Lung microvascular endothelial cell (primary cell): Measurements from ENCODE around the gene TRAM2. TPM values are rescaled to one million over a fixed set of nuclear protein-coding genes. Genes with fewer than 3 reads are reported as not detected.
A peak's percentile ranks its signal among the peaks of the same experiment; 100 is the strongest.

Experiments used
- DNase-seq, 2 donors: peaks; one replicate each; pipeline versions ENCODE4 v3.0.0 to v3.0.0-alpha.2; 2010; ENCODE audit warnings: low read depth in 2 of 2
- total RNA-seq: library from RNA; depleted of rRNA; stranded (reverse); fragments of >200 nt; gene quantifications from 2 replicates; pipeline ENCODE4 v1.2.1, GENCODE V29; 2014

The TRAM2 gene
- 14.3 and 17.7 TPM in 2 replicates for total RNA-seq

- peak; percentile 81 to 87 for DNase-seq
Observed at GRCh38 chr6:52577022-52577777, at the start of gene TRAM2. TRAM2 (minus strand) TSS chr6:52577060; CDS start chr6:52576915, 145 bp downstream.

GRCh38 chr6:52622810-52623209 is 46.0 kb upstream of the TRAM2 start:
- no peak for DNase-seq

GRCh38 chr6:52621631-52622030 is 44.8 kb upstream of the TRAM2 start:
- DNase-seq, result no peak

GRCh38 chr6:52620906-52621190 is 44.0 kb upstream of the TRAM2 start:
- no peak for DNase-seq

- DNase-seq, result no peak
Observed at GRCh38 chr6:52620055-52620905, 43.4 kb upstream of the TRAM2 start.

- DNase-seq, result no peak
Observed at GRCh38 chr6:52617087-52617486, 40.2 kb upstream of the TRAM2 start.

GRCh38 chr6:52616059-52616690 is 39.3 kb upstream of the TRAM2 start:
- no peak for DNase-seq

GRCh38 chr6:52612336-52613054 is 35.6 kb upstream of the TRAM2 start:
- DNase-seq, result peak; percentile 31 to 69

GRCh38 chr6:52611833-52612232 is 35.0 kb upstream of the TRAM2 start:
- peak in 1 of 2 donors; percentile 20 for DNase-seq

- DNase-seq, result peak in 1 of 2 donors; percentile 37
Observed at GRCh38 chr6:52610745-52611355, 34.0 kb upstream of the TRAM2 start.

- no peak for DNase-seq
Observed at GRCh38 chr6:52610011-52610410, 33.2 kb upstream of the TRAM2 start.

- no peak for DNase-seq
Observed at GRCh38 chr6:52605610-52606185, 28.8 kb upstream of the TRAM2 start.

GRCh38 chr6:52603000-52603795 is 26.3 kb upstream of the TRAM2 start:
- peak in 1 of 2 donors; percentile 85 for DNase-seq

- no peak for DNase-seq
Observed at GRCh38 chr6:52598824-52599190, 21.9 kb upstream of the TRAM2 start.

GRCh38 chr6:52598123-52598823 is 21.4 kb upstream of the TRAM2 start:
- DNase-seq, result peak; percentile 68 to 77

- DNase-seq, result no peak
Observed at GRCh38 chr6:52597738-52598122, 20.9 kb upstream of the TRAM2 start.

- DNase-seq, result peak in 1 of 2 donors; percentile 50
Observed at GRCh38 chr6:52596371-52597028, 19.6 kb upstream of the TRAM2 start.

GRCh38 chr6:52595796-52596130 is 18.9 kb upstream of the TRAM2 start:
- DNase-seq, result peak in 1 of 2 donors; percentile 24
